GM21381 (cell line): Measurements from ENCODE around the gene CEP135.
A peak's percentile ranks its signal among the peaks of the same experiment; 100 is the strongest.

Experiments
- ATAC-seq: cut with Tn5 transposase; IDR thresholded peaks from one replicate; pipeline ENCODE4 v1.9.1; 2021; ENCODE audit warnings: mild to moderate bottlenecking, moderate library complexity; ENCODE audit not compliant: unreplicated experiment

Gene CEP135

GRCh38 chr4:56007154-56007553 lies 58.4 kb downstream of the CEP135 start:
- ATAC-seq, result no peak

DNA sequence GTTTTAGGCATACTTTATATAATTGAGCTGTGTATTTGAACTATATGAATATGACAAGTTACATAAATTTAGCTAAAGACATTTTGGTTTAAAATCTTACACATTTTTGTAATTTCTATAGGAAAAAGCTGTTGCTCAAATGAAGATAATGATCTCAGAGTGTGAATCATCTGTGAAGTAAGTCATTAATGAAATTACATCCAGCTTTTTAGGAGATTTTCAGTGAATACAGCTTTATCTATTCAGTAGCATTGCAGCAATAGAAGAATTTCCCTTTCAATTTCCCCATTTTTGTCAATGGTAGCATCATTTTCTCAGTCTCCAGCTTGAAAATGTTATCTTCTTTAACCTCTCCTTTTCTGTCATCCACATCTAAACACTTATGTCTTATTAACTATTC lies 59.5 kb downstream of the CEP135 start:
- ATAC-seq, result no peak

DNA sequence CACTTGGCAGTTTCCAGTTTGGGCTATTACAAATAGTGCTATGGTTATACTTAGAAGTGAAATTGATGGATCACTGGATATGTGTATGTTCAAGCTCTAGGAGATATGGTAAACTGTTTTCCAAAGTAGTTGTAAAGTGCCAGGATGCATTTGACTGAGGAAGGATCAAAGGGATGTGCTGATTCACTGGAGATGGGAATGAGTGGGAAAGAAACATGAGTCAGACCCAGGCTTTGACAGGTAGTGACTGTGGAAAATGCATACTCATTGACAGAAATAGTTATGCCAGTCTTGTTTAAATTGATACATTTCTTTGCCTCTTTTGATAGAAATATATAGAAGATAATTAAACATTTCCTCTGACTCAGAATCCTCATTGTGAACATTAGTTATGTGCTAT lies 77.9 kb downstream of the CEP135 start:
- ATAC-seq, result no peak

DNA sequence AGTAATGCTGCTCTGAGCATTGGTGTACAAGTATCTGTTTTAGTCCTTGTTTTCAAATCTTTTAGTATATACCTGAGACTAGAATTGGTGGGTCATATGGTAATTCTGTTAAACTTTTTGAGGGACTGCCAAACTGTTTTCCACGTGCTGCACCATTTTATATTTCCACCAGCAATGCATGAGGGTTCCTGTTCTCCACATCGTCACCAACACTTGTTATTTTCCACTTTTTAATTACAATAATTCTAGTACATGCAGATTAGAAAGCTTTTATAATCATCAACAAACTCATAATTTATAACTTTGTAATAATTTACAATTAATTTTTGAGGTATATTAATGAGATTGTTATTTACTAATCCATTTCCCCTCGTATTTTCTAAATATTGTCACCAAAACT lies 79.4 kb downstream of the CEP135 start:
- no peak for ATAC-seq

- no peak for ATAC-seq
These were observed 89.9 kb downstream of the CEP135 start for GRCh38 chr4:56038487-56039162.

DNA sequence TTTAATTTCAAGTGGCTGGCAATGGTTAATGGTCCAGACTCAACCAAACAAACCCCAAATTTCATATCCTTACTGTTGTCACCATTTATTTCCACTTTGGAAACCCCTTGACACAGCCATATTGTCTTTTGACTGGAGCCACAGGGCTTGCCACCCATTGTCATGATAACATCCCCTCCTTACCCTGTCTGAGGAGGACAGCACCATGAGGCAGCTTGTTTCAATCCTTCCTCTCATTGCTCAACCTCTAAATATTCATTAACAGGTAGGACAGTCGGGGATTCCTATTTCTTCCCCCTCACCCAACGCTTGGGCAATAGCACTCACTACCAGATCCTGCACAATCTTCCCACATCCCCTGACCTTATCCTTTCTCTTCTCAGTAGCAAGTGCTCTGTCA lies 92.1 kb downstream of the CEP135 start:
- ATAC-seq, result no peak

GRCh38 chr4:56042225-56042624 lies 93.5 kb downstream of the CEP135 start:
- ATAC-seq, result no peak

GRCh38 chr4:56048383-56048701 lies 99.6 kb downstream of the CEP135 start:
- ATAC-seq, result no peak

DNA sequence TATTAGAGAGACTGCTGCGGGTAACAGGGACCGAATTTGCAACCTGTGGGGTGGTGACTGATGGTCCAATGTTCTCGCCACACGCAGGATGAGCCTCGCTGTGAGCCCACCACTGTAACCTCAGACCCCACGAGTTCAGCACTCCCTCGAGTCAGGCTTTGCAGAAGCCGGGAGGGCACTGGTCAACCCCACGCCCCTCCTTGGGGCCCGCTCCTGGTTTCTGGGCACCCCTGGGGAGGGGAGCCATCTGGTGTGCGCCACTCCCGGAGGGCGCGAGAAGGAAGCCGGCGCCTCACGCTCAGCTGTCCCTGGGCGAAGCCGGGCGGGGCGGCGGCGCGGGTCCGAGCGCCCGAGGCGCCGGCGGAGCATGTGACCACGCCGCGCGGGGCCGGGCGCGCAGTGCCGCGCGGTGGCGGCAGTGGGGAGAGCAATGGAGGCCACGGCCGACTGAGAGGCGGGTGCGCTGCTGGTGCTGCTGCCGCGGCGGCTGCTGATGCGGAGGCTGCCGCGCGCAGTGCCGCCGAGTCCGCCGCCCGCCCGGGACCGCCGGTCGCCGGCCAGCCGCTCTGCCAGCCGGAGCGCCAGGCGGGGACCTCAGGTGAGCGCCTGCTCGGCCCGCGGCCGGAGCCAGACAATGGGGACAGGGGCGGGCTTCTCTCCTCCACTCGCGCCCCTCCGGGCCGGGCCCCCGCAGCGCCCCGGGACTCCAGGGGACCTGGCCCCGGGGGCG lies 100.1 kb downstream of the CEP135 start:
- peak; percentile 92 for ATAC-seq

- no peak for ATAC-seq
These were observed 101.9 kb downstream of the CEP135 start for GRCh38 chr4:56050625-56051024.

DNA sequence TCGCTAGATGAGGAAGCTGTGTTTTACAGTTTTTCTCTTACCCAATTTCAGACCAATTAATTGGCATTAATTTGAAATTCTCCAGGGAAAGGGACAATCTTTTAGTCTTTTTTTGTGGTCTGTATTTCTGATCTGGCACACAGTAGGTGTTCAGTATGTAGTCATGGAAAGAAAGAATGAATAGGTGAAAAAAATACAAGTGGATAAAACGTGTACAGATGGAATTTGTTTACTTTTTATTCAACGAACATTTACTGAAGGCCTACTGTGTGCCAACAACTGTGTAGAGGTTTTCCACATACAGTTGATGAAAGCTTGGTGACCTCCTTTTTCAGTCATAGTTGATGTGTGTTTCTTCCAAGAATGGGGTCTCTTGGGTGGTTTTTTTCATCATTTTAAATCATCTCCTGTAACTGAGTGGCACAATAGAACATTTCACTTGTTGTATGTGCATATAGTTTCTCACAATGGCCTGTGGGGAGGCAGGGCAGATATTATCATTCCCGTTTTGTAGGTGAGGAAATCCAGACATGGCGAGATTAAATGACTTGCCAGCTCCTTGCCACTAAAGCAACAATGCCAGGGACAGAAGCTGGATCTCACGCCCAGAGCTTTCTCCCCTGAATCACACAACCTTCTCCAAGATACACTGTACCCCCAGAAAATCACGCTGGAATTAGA lies 102.4 kb downstream of the CEP135 start:
- no peak for ATAC-seq

DNA sequence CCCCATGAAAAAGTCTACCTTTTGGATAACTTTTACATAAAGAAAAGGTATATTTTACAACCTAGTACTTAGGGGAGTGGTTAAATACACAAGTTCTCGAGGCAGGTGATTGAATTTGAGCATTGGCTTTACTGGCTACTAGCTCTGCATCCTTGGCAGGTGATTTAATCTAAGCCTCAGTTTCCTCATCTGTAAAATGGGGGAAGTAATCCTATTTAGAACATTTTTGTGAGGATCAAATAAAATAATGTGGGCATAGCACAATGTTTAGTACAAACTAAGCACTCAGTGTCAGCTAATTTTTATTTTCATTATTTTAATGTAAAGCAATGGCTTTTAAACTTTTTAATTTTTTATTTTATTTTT lies 102.9 kb downstream of the CEP135 start:
- no peak for ATAC-seq

DNA sequence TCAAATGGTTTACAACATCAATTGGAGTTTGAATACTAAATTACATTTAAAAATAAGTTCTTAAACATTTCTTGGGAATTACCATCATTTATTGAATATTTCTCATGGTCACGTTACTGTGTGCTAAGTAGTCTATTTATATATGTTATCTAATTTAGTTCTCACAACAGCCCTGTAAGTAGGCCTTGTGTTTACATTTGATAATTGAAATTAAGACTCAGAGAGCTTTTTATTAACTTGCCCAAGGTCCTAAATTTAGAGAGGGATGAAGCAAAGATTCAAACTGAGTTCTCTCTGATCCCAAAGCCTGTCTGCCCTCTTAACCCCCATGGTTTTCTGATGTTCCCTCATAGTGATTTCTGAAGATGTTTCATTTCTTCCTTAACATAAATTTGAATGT lies 103.7 kb downstream of the CEP135 start:
- no peak for ATAC-seq

DNA sequence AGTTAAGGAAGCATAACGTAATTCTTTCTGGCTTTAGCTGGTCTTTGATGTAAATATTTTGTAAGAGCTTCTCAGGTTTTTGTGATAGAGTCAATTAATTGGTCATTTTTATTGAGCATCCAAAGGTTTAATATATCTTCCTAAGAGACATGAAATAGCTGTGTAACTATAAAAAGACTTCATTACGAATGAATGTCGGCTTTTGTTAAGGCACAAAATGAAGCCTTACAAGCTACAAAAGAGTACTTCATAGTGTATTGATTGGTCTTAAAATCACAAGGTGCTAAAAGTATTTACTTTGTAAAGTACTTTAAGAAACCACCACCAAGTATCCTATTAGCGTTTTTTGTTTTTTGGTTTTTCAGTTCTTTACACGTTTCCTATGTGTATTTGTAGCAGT lies 104.2 kb downstream of the CEP135 start:
- ATAC-seq, result no peak

GRCh38 chr4:56055027-56055977 lies 106.6 kb downstream of the CEP135 start:
- no peak for ATAC-seq

DNA sequence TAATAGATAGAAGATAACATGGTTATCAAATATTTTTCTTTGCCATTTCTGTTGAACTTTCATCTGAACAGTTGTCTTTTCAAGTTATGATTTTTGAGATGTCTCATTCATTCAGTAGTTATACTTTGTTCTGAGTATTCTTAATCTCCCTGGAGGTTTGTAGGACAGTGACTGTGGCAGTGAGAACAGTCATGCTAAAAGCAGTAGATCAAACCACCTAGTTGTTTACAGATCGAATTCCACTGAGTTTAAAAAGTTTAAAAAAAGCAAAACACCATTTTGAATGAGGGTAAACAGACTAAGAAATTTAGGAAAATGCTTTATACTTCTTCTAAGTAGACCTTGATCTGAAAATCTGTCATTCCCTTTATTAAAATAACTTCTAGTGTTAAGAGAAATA lies 107.2 kb downstream of the CEP135 start:
- ATAC-seq, result no peak

DNA sequence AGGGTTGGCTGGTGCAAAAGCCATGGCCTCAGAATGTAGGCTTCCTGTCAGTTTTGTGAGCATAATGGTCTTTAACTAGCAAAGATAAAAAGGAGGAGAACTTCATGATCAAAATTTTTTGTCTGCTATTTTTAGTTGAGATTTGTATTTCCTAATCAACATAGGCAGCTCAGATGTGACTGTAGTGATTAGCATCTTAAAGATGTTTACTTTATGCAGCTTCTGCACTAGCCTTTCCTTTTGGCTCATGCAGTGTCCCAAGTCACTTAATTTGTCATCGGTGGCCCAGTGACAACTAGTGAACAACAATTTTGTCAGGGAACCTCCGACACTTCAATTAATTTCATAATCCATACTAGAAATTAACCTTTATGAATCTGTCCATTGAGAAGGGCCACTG lies 109.8 kb downstream of the CEP135 start:
- ATAC-seq, result no peak

DNA sequence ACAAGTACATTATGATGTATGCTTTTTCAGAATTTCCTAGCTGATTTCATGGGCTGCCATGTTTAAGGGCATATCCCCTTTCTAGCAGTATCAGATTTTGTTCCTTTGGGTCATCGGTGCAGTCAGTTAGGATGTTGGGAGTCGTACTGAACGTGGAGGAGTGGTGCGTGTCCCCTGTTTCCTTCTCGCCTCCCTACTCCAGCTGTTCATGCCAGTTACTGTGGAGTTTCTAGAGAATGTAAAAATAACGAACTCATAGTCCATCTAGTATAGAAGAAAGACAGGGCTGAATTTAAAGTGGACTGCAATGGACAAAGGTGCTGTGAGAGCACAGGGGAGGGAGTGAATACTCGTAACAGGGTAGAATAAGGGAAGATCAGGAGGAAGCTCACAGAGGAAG lies 111.3 kb downstream of the CEP135 start:
- ATAC-seq, result no peak

DNA sequence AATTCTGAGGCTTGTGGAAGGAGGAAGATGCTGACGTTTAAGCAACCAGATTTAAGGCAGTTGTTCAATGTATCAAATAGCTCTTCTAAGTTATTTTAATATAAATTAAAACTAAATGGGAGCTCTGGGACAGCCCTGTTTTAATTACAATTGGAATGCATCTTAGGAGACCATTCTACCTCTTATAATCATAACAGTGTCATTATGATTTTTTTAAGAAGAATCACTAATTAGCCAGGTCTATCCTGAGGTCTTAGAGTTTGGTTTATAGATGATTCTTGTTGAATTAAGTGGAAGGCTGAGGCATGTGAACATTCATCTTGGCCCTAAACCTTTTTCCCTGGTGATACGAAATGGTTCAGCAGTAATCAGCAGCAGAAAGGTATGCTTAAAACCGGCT lies 113.4 kb downstream of the CEP135 start:
- no peak for ATAC-seq

DNA sequence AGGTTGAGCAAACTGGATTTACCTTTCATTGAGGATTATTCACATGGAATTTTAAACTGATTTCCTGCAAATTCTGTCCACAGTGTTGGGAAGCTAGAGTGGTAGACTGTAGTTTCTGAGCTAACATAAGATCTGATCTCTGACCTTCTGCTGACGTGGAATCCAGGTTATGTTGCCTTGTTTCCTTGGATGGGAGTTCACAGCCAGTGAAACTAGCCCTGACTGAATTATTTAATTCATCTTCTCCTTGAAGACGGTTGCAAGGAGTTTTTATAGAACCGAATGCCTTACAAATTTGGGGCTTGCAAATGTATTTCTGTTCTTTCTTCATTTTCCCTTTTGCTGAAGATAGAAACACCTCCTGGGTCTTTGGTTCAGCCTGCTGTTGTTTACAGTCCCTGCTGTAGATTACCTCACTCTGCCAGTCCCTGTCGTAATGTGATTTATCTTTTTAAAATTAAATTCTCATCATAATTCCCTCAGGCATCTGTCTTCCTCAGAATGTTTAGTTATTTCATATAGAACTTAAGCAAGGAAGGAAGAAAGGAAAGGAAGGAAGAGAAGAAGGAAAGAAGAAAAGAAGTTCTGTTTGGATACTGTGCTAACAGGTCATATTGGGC lies 113.9 kb downstream of the CEP135 start:
- no peak for ATAC-seq

DNA sequence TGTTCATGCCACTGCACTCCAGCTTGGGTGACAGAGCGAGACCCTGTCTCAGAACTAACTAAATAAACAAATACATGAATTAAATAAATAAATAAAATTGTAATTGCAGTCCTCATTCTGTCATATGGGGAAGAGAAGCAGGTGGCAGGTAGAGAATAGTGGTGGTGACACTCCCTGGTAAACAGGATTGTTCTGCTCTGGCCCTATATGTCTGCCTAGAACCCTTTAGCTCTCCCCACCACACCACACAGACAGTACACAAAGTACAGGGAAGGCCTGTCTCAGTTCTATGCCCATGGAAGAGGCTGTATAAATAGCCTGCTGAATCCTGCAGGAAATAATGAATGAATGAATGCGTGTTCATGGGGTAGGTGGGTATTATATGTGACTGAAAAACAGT lies 117.7 kb downstream of the CEP135 start:
- ATAC-seq, result no peak
